Activated naive CD8-positive, alpha-beta T cell treated with anti-CD3 and anti-CD28 coated beads, Interleukin-2, amount 10 ng/mL, durations not matched to agents 7 days and 5 days (primary cell): ENCODE results near the gene EIF1AX. TPM values are rescaled to one million over a fixed set of nuclear protein-coding genes. Genes with fewer than 3 reads are reported as not detected.
"Not testable (repeated sequence)": the region's sequence is repeated elsewhere in the genome, so short reads cannot be mapped to it uniquely, and the experiment has no call there.

Experiments
- ATAC-seq: fragments of 150-1000 bp; cut with Tn5 transposase; one replicate; pipeline ENCODE4 v1.10.0; 2021; ENCODE audit warnings: low read depth, moderate library complexity
- POLR2A ChIA-PET: fragments of 350-600 bp; sonication (Branson Sonifier 250); formaldehyde crosslinking; loops from one replicate; lab custom pipeline; 2021; ENCODE audit warnings: antibody characterized with exemption; lab: Charles Lee
- DNase-seq: peaks from one replicate; pipeline ENCODE4 v3.0.0; 2021
- H3K27ac Mint-ChIP-seq: one replicate; pipeline ENCODE4 v1.8.0; 2022; ENCODE audit warnings: mild to moderate bottlenecking, mixed read lengths
- H3K27me3 Mint-ChIP-seq: one replicate; pipeline ENCODE4 v1.8.0; 2022; ENCODE audit warnings: mild to moderate bottlenecking, moderate library complexity, mixed read lengths
- H3K36me3 Mint-ChIP-seq: one replicate; pipeline ENCODE4 v1.8.0; 2021; ENCODE audit warnings: mild to moderate bottlenecking, mixed read lengths
- H3K4me1 Mint-ChIP-seq: one replicate; pipeline ENCODE4 v1.8.0; 2021; ENCODE audit warnings: mixed read lengths
- H3K4me3 Mint-ChIP-seq: one replicate; pipeline ENCODE4 v1.8.0; 2022; ENCODE audit warnings: mild to moderate bottlenecking, moderate library complexity, mixed read lengths
- H3K9me3 Mint-ChIP-seq: one replicate; pipeline ENCODE4 v1.8.0; 2021; ENCODE audit warnings: mixed read lengths
- total RNA-seq, 2 experiments: library from RNA; stranded (reverse); gene quantifications; one replicate each; pipeline ENCODE4 v1.2.3, GENCODE V29; 2021

Gene EIF1AX
- total RNA-seq, 2 experiments from 2014 or later, result 63.9 to 66.0 TPM

- no peak overlapping the region for H3K27ac Mint-ChIP-seq
- peaks cover 8% of the 10 kb centered on the region for H3K36me3 Mint-ChIP-seq
- H3K9me3 Mint-ChIP-seq, result no peaks in the 10 kb centered on the region
- POLR2A ChIA-PET, result no interaction called here
- DNase-seq (no peak), ATAC-seq (no peak)
- H3K4me3 Mint-ChIP-seq, result no peak overlapping the region
- H3K4me1 Mint-ChIP-seq, result peaks cover 19% of the 10 kb centered on the region
- no peaks in the 10 kb centered on the region for H3K27me3 Mint-ChIP-seq
These were observed 1.9 kb upstream of the EIF1AX start for GRCh38 chrX:20143561-20143960.

GRCh38 chrX:20143111-20143510 lies 1.5 kb upstream of the EIF1AX start:
- peaks cover 19% of the 10 kb centered on the region for H3K4me1 Mint-ChIP-seq
- no peak for DNase-seq
- H3K27ac Mint-ChIP-seq, result peak overlapping the region; percentile 60
- H3K4me3 Mint-ChIP-seq, result peak overlapping the region; percentile 61
- POLR2A ChIA-PET, result no interaction called here
- no peaks in the 10 kb centered on the region for H3K27me3 Mint-ChIP-seq
- H3K36me3 Mint-ChIP-seq, result peaks cover 6% of the 10 kb centered on the region
- ATAC-seq, result no peak
- no peaks in the 10 kb centered on the region for H3K9me3 Mint-ChIP-seq

GRCh38 chrX:20140420-20140819 lies 1.2 kb downstream of the EIF1AX start:
- Mint-ChIP-seq H3K9me3 (no peaks in the 10 kb centered on the region), H3K4me3 (peak overlapping the region; percentile 85), H3K36me3 (peaks cover 10% of the 10 kb centered on the region), H3K27me3 (no peaks in the 10 kb centered on the region), H3K27ac (peak overlapping the region; percentile 75), H3K4me1 (peaks cover 26% of the 10 kb centered on the region)
- ATAC-seq (no peak), DNase-seq (no peak)
- POLR2A ChIA-PET, result interaction anchor here (1.7 kb wide), 1 partner anchor 8 kb away, joined by 7 read pairs; no protein-coding TSS in a partner anchor

GRCh38 chrX:20139966-20140365 lies 1.7 kb downstream of the EIF1AX start:
- no peak for ATAC-seq
- no peak overlapping the region for H3K27ac Mint-ChIP-seq
- POLR2A ChIA-PET, result no interaction called here
- no peaks in the 10 kb centered on the region for H3K9me3 Mint-ChIP-seq
- H3K36me3 Mint-ChIP-seq, result peaks cover 10% of the 10 kb centered on the region
- no peak for DNase-seq
- no peaks in the 10 kb centered on the region for H3K27me3 Mint-ChIP-seq
- H3K4me1 Mint-ChIP-seq, result peaks cover 26% of the 10 kb centered on the region
- peak overlapping the region; percentile 85 for H3K4me3 Mint-ChIP-seq

- Mint-ChIP-seq H3K27me3 (no peaks in the 10 kb centered on the region), H3K4me1 (peaks cover 20% of the 10 kb centered on the region), H3K27ac (no peak overlapping the region), H3K9me3 (no peaks in the 10 kb centered on the region), H3K4me3 (no peak overlapping the region), H3K36me3 (peaks cover 10% of the 10 kb centered on the region)
- DNase-seq (no peak), ATAC-seq (no peak)
- POLR2A ChIA-PET, result no interaction called here
These were observed 5.7 kb downstream of the EIF1AX start for GRCh38 chrX:20135944-20136343.

- Mint-ChIP-seq H3K27ac (no peak overlapping the region), H3K9me3 (no peaks in the 10 kb centered on the region), H3K4me1 (peaks cover 9% of the 10 kb centered on the region), H3K36me3 (peaks cover 10% of the 10 kb centered on the region), H3K4me3 (no peak overlapping the region), H3K27me3 (no peaks in the 10 kb centered on the region)
- DNase-seq, result no peak
- ATAC-seq, result no peak
- POLR2A ChIA-PET, result interaction anchor here (1.6 kb wide), 1 partner anchor 9 kb away, joined by 7 read pairs; the partner anchor contains the start of gene EIF1AX
These were observed 9.0 kb downstream of the EIF1AX start for GRCh38 chrX:20132666-20133065.

GRCh38 chrX:20130357-20130756 lies 11.3 kb downstream of the EIF1AX start:
- Mint-ChIP-seq H3K27me3 (no peaks in the 10 kb centered on the region), H3K27ac (no peak overlapping the region), H3K4me3 (no peak overlapping the region), H3K36me3 (peaks cover 4% of the 10 kb centered on the region), H3K4me1 (peaks cover 1% of the 10 kb centered on the region), H3K9me3 (no peaks in the 10 kb centered on the region)
- no peak for ATAC-seq
- POLR2A ChIA-PET, result no interaction called here
- DNase-seq, result no peak

- no peak overlapping the region for H3K27ac Mint-ChIP-seq
- POLR2A ChIA-PET, result no interaction called here
- H3K4me3 Mint-ChIP-seq, result no peak overlapping the region
- H3K27me3 Mint-ChIP-seq, result no peaks in the 10 kb centered on the region
- ATAC-seq (no peak), DNase-seq (no peak)
- H3K4me1 Mint-ChIP-seq, result peaks cover 1% of the 10 kb centered on the region
- H3K36me3 Mint-ChIP-seq, result peaks cover 4% of the 10 kb centered on the region
- no peaks in the 10 kb centered on the region for H3K9me3 Mint-ChIP-seq
These were observed 12.1 kb downstream of the EIF1AX start for GRCh38 chrX:20129547-20129946.

- H3K4me3 Mint-ChIP-seq, result no peak overlapping the region
- DNase-seq (no peak), ATAC-seq (no peak)
- POLR2A ChIA-PET, result interaction anchor here (0.6 kb wide), 1 partner anchor 400 kb away, joined by 3 read pairs; no protein-coding TSS in a partner anchor
- peaks cover 4% of the 10 kb centered on the region for H3K36me3 Mint-ChIP-seq
- H3K27ac Mint-ChIP-seq, result no peak overlapping the region
- peaks cover 1% of the 10 kb centered on the region for H3K4me1 Mint-ChIP-seq
- no peaks in the 10 kb centered on the region for H3K9me3 Mint-ChIP-seq
- no peaks in the 10 kb centered on the region for H3K27me3 Mint-ChIP-seq
These were observed 13.0 kb downstream of the EIF1AX start for GRCh38 chrX:20128670-20129069.

- H3K36me3 Mint-ChIP-seq, H3K4me3 Mint-ChIP-seq, H3K9me3 Mint-ChIP-seq, H3K4me1 Mint-ChIP-seq, DNase-seq, H3K27me3 Mint-ChIP-seq, ATAC-seq, H3K27ac Mint-ChIP-seq, POLR2A ChIA-PET: not testable (repeated sequence)
These were observed 14.2 kb downstream of the EIF1AX start for GRCh38 chrX:20127440-20127839.

- DNase-seq, H3K27me3 Mint-ChIP-seq, POLR2A ChIA-PET, H3K4me1 Mint-ChIP-seq, ATAC-seq, H3K36me3 Mint-ChIP-seq, H3K27ac Mint-ChIP-seq, H3K9me3 Mint-ChIP-seq, H3K4me3 Mint-ChIP-seq: not testable (repeated sequence)
These were observed 14.8 kb downstream of the EIF1AX start for GRCh38 chrX:20126833-20127232.

GRCh38 chrX:20124964-20125363 lies 16.7 kb downstream of the EIF1AX start:
- H3K4me3 Mint-ChIP-seq, result no peak overlapping the region
- H3K27ac Mint-ChIP-seq, result no peak overlapping the region
- no peaks in the 10 kb centered on the region for H3K9me3 Mint-ChIP-seq
- H3K27me3 Mint-ChIP-seq, result no peaks in the 10 kb centered on the region
- POLR2A ChIA-PET, result no interaction called here
- ATAC-seq (no peak), DNase-seq (no peak)
- peaks cover 2% of the 10 kb centered on the region for H3K4me1 Mint-ChIP-seq
- H3K36me3 Mint-ChIP-seq, result peaks cover 1% of the 10 kb centered on the region

GRCh38 chrX:20118065-20118824 lies 23.4 kb downstream of the EIF1AX start:
- POLR2A ChIA-PET, result interaction anchor here (0.7 kb wide), 1 partner anchor 158 kb away, joined by 3 read pairs; no protein-coding TSS in a partner anchor
- H3K9me3 Mint-ChIP-seq, result no peaks in the 10 kb centered on the region
- no peak overlapping the region for H3K27ac Mint-ChIP-seq
- H3K4me1 Mint-ChIP-seq, result peaks cover 9% of the 10 kb centered on the region
- H3K4me3 Mint-ChIP-seq, result no peak overlapping the region
- H3K27me3 Mint-ChIP-seq, result peaks cover 11% of the 10 kb centered on the region
- DNase-seq (no peak), ATAC-seq (no peak)
- no peaks in the 10 kb centered on the region for H3K36me3 Mint-ChIP-seq

GRCh38 chrX:20116577-20117240 lies 24.9 kb downstream of the EIF1AX start, which contains the start of gene MAP7D2:
TSS of gene MAP7D2 (minus strand) at chrX:20116907. CDS start at chrX:20116879, 28 bp downstream.
- ATAC-seq, result no peak
- DNase-seq, result peak; percentile 27
- Mint-ChIP-seq H3K27me3 (peaks cover 11% of the 10 kb centered on the region), H3K4me3 (peak within 1 kb of the TSS; percentile 56), H3K36me3 (no peaks in the 10 kb centered on the region), H3K9me3 (no peaks in the 10 kb centered on the region), H3K4me1 (peaks cover 8% of the 10 kb centered on the region), H3K27ac (no peak within 1 kb of the TSS)
- POLR2A ChIA-PET, result no interaction called here
